Transverse colon (tissue), 4 donors: Measurements from ENCODE around the gene SULF2. TPM values are rescaled to one million over a fixed set of nuclear protein-coding genes. Genes with fewer than 3 reads are reported as not detected.
"Not testable (repeated sequence)": the region's sequence is repeated elsewhere in the genome, so short reads cannot be mapped to it uniquely, and the experiment has no call there.

ENCODE experiments used
- DNase-seq: peaks from one replicate; pipeline ENCODE4 v3.0.0-alpha.2; 2019
- H3K27ac ChIP-seq, 4 donors: fragments of 200-600 bp; sonication (generic); 2 replicates each; pipeline ENCODE4 v1.5.1; 2016 to 2018; ENCODE audit warnings: inconsistent platforms in 4 of 4
- H3K27me3 ChIP-seq: fragments of 200-600 bp; sonication (generic); 2 replicates; pipeline ENCODE4 v1.5.1; 2017; ENCODE audit warnings: inconsistent platforms
- H3K36me3 ChIP-seq, 4 donors: fragments of 200-600 bp; sonication (generic); 2 replicates each; pipeline ENCODE4 v1.5.1; 2017 to 2019; ENCODE audit warnings: inconsistent platforms in 4 of 4
- H3K4me1 ChIP-seq, 4 donors: fragments of 200-600 bp; sonication (generic); 2 replicates each; pipeline ENCODE4 v1.5.1; 2017 to 2020; ENCODE audit warnings: inconsistent platforms in 4 of 4
- H3K4me3 ChIP-seq, 4 donors: fragments of 200-600 bp; sonication (generic); 1 replicate in 1 of 4; 2 replicates in 3 of 4; pipeline versions ENCODE4 v1.5.1 to v1.6.1; 2017 to 2019; ENCODE audit warnings: inconsistent platforms in 4 of 4
- H3K9me3 ChIP-seq, 2 donors: fragments of 200-600 bp; sonication (generic); 2 replicates each; pipeline ENCODE4 v1.5.1; 2017 to 2019; ENCODE audit warnings: inconsistent platforms in 2 of 2
- CTCF ChIP-seq, 5 experiments: fragments of 200-600 bp in 3 of 5; fragments of 450-650 bp in 2 of 5; sonication (generic) in 3 of 5; IDR thresholded peaks; 1 replicate in 2 of 5; 2 replicates in 3 of 5; pipeline ENCODE4 v1.5.1; 2016 to 2017; ENCODE audit warnings: antibody characterized with exemption in 5 of 5, inconsistent platforms in 3 of 5, mild to moderate bottlenecking in 2 of 5, moderate library complexity in 1 of 5
- EP300 ChIP-seq: sonication (generic); formaldehyde crosslinking; IDR thresholded peaks from one replicate; pipeline ENCODE4 v1.6.1; 2017; ENCODE audit warnings: antibody characterized with exemption, low read depth
- POLR2A ChIP-seq: fragments of 450-650 bp; IDR thresholded peaks from one replicate; pipeline ENCODE4 v1.6.1; 2016; ENCODE audit warnings: antibody characterized with exemption, mild to moderate bottlenecking, moderate library complexity
- POLR2AphosphoS5 ChIP-seq, 3 donors: sonication (generic); formaldehyde crosslinking; IDR thresholded peaks; one replicate each; pipeline ENCODE4 v1.6.1; 2016; ENCODE audit warnings: antibody characterized with exemption in 3 of 3
- WGBS, 2 donors: methylation state at CpG; one replicate each; pipeline ENCODE4 v1.1.5; 2018; ENCODE audit warnings: low coverage in 1 of 2; 5-methylcytosine and 5-hydroxymethylcytosine counted together
- in situ Hi-C, 4 donors: fragments of 200-750 bp; cut with MboI; loops; one replicate each; pipeline versions ENCODE4 v1.15.0 to v1.15.1; 2017; ENCODE audit warnings: low sequenced_read_pairs in 3 of 4, low pct_ligation_motif_present in 1 of 4, low pct_unique_long_range_greater_than_20kb in 1 of 4
- intact Hi-C: fragments of 100-400 bp; cut with DNase I; formaldehyde crosslinking; loops from one replicate; pipeline ENCODE4 v1.15.1; 2023; ENCODE audit warnings: low total_unique reads
- total RNA-seq, 4 donors: library from RNA; depleted of rRNA; stranded (reverse); fragments of >200 nt; gene quantifications; one replicate each; pipeline ENCODE4 v1.1.0, GENCODE V29; 2016

Gene SULF2
- total RNA-seq, 4 donors from 2014 or later = 103 to 257 (median 191) TPM

GRCh38 chr20:47810721-47811347, 25.6 kb upstream of the SULF2 start:
- WGBS, 2 donors = 82 to 87% methylated on average over 12 to 18 of the region's 18 CpGs
- H3K4me1 ChIP-seq = peaks cover 0 to 10% (median 3%) of the 10 kb centered on the region in 4 donors
- intact Hi-C loops = no loop called here
- no peaks in the 10 kb centered on the region for H3K9me3 ChIP-seq
- H3K27me3 ChIP-seq = peaks cover 43% of the 10 kb centered on the region
- H3K27ac ChIP-seq = no peak overlapping the region
- H3K4me3 ChIP-seq = no peak overlapping the region
- H3K36me3 ChIP-seq = no peaks in the 10 kb centered on the region
- in situ Hi-C loops = no loop called here
- TF ChIP-seq POLR2A (no peak), POLR2AphosphoS5 (IDR thresholded peaks at IDR 0.05) (no peak), EP300 (no peak), CTCF (IDR thresholded peaks at IDR 0.05) (no peak)
- DNase-seq = no peak

GRCh38 chr20:47810116-47810677, 24.9 kb upstream of the SULF2 start:
- H3K4me3 ChIP-seq = no peak overlapping the region
- no peaks in the 10 kb centered on the region for H3K9me3 ChIP-seq
- in situ Hi-C loops (no loop called here), intact Hi-C loops (no loop called here)
- DNase-seq = no peak
- peaks cover 42% of the 10 kb centered on the region for H3K27me3 ChIP-seq
- peaks cover 0 to 10% (median 3%) of the 10 kb centered on the region in 4 donors for H3K4me1 ChIP-seq
- no peak overlapping the region for H3K27ac ChIP-seq
- no peaks in the 10 kb centered on the region for H3K36me3 ChIP-seq
- WGBS, 2 donors = 52 to 67% methylated on average over 1 to 6 of the region's 6 CpGs
- no peak for TF ChIP-seq POLR2AphosphoS5 (IDR thresholded peaks at IDR 0.05)
- no peak for TF ChIP-seq EP300
- no peak for TF ChIP-seq POLR2A
- no peak for TF ChIP-seq CTCF (IDR thresholded peaks at IDR 0.05)

- Histone ChIP-seq H3K9me3 (no peaks in the 10 kb centered on the region), H3K4me3 (no peak overlapping the region), H3K27ac (no peak overlapping the region), H3K36me3 (no peaks in the 10 kb centered on the region), H3K27me3 (peaks cover 42% of the 10 kb centered on the region), H3K4me1 (peaks cover 0 to 10% (median 3%) of the 10 kb centered on the region in 4 donors)
- 47 to 61% methylated on average over 5 to 15 of the region's 15 CpGs for WGBS, 2 donors
- no peak for DNase-seq
- TF ChIP-seq POLR2AphosphoS5 (IDR thresholded peaks at IDR 0.05) = no peak
- TF ChIP-seq EP300 = no peak
- no peak for TF ChIP-seq POLR2A
- TF ChIP-seq CTCF (IDR thresholded peaks at IDR 0.05) = no peak
- in situ Hi-C loops (no loop called here), intact Hi-C loops (no loop called here)
Measured at GRCh38 chr20:47809161-47809960, 24.1 kb upstream of the SULF2 start.

- H3K36me3 ChIP-seq = no peaks in the 10 kb centered on the region
- no peak for DNase-seq
- intact Hi-C loops (no loop called here), in situ Hi-C loops (no loop called here)
- WGBS, 2 donors = 67% methylated on average over 14 of the region's 14 CpGs; no CpG with 5 or more reads in 1 of the 2 donors
- TF ChIP-seq EP300 (no peak), CTCF (IDR thresholded peaks at IDR 0.05) (no peak), POLR2A (no peak), POLR2AphosphoS5 (IDR thresholded peaks at IDR 0.05) (no peak)
- H3K4me1 ChIP-seq = peaks cover 0 to 10% (median 3%) of the 10 kb centered on the region in 4 donors
- peaks cover 23% of the 10 kb centered on the region for H3K27me3 ChIP-seq
- H3K27ac ChIP-seq = no peak overlapping the region
- H3K4me3 ChIP-seq = no peak overlapping the region
- no peaks in the 10 kb centered on the region for H3K9me3 ChIP-seq
Measured at GRCh38 chr20:47805951-47806350, 20.7 kb upstream of the SULF2 start.

GRCh38 chr20:47804972-47805371, 19.7 kb upstream of the SULF2 start:
- WGBS, 2 donors = 75% methylated on average over 7 of the region's 7 CpGs
- H3K9me3 ChIP-seq, in situ Hi-C loops: not testable (repeated sequence)

GRCh38 chr20:47804224-47804825, 19.0 kb upstream of the SULF2 start:
- H3K27me3 ChIP-seq = peaks cover 17% of the 10 kb centered on the region
- in situ Hi-C loops, H3K27ac ChIP-seq, H3K4me1 ChIP-seq, H3K9me3 ChIP-seq, intact Hi-C loops, H3K36me3 ChIP-seq, H3K4me3 ChIP-seq, DNase-seq: not testable (repeated sequence)
- WGBS, 2 donors = 75 to 84% methylated on average over 5 to 15 of the region's 15 CpGs

More at GRCh38 chr20:47804972-47805371, 19.7 kb upstream of the SULF2 start:
- H3K27ac ChIP-seq, H3K4me1 ChIP-seq, H3K36me3 ChIP-seq, intact Hi-C loops, DNase-seq, H3K4me3 ChIP-seq: not testable (repeated sequence)
- H3K27me3 ChIP-seq = peaks cover 23% of the 10 kb centered on the region
